SU-DHL-6 (cell line): ENCODE measurements around the gene RIC8B.

Experiments used
- H2AFZ ChIP-seq: fragments of 200-600 bp; sonication (generic); 2 replicates; pipeline ENCODE4 v1.6.1; 2014; ENCODE audit warnings: low read depth, mild to moderate bottlenecking, moderate library complexity, mixed read lengths, antibody characterized with exemption, low read length; ENCODE audit not compliant: severe bottlenecking
- H3F3A ChIP-seq: fragments of 200-600 bp; shearing (Covaris generic); 2 replicates; pipeline ENCODE4 v1.6.0; 2016; ENCODE audit warnings: antibody characterized with exemption, mild to moderate bottlenecking; ENCODE audit not compliant: insufficient read depth
- H3K27ac ChIP-seq: fragments of 200-600 bp; sonication (generic); 2 replicates; pipeline ENCODE4 v1.5.1; 2016; ENCODE audit warnings: low read depth, mild to moderate bottlenecking, low read length, moderate library complexity, mixed read lengths
- H3K27me3 ChIP-seq: fragments of 200-600 bp; sonication (generic), shearing (Covaris generic); 2 replicates; pipeline ENCODE4 v1.6.0; 2014; ENCODE audit warnings: mild to moderate bottlenecking, low read length
- H3K36me3 ChIP-seq: fragments of 200-600 bp; sonication (generic); 2 replicates; pipeline ENCODE4 v1.6.1; 2014; ENCODE audit warnings: mild to moderate bottlenecking, low read length, mixed read lengths
- H3K4me2 ChIP-seq: fragments of 300-600, 200-600 bp; shearing (Covaris generic), sonication (generic); 2 replicates; pipeline ENCODE4 v1.6.0; 2014; ENCODE audit warnings: low read length, low read depth, mild to moderate bottlenecking; ENCODE audit not compliant: poor library complexity, severe bottlenecking
- H3K4me3 ChIP-seq: fragments of 200-600 bp; sonication (generic); 2 replicates; pipeline ENCODE4 v1.5.1; 2014; ENCODE audit warnings: antibody characterized with exemption, low read length, mild to moderate bottlenecking, mixed read lengths; ENCODE audit not compliant: insufficient read depth, poor library complexity, severe bottlenecking
- H3K79me2 ChIP-seq: fragments of 200-600 bp; sonication (generic); 2 replicates; pipeline ENCODE4 v1.6.1; 2014; ENCODE audit warnings: mild to moderate bottlenecking, low read length, moderate library complexity; ENCODE audit not compliant: insufficient read depth
- H3K9ac ChIP-seq: fragments of 200-600 bp; sonication (generic); 2 replicates; pipeline ENCODE4 v1.7.0; 2014; ENCODE audit warnings: mild to moderate bottlenecking, low read length
- H3K9me2 ChIP-seq: fragments of 200-600 bp; sonication (generic); replicated peaks from 2 replicates; pipeline ENCODE4 v1.6.1; 2014; ENCODE audit warnings: low read length; ENCODE audit not compliant: insufficient read depth
- H3K9me3 ChIP-seq: fragments of 200-600 bp; sonication (generic); 2 replicates; pipeline ENCODE4 v1.6.1; 2014; ENCODE audit warnings: low read length, mixed read lengths; ENCODE audit not compliant: insufficient read depth
- H4K20me1 ChIP-seq: fragments of 200-600 bp; sonication (generic); 2 replicates; pipeline ENCODE4 v1.6.1; 2014; ENCODE audit warnings: low read depth, mild to moderate bottlenecking, antibody characterized with exemption, low read length, moderate library complexity, mixed read lengths
- EZH2phosphoT487 ChIP-seq: fragments of 200-600 bp; sonication (generic), shearing (Covaris generic); conservative IDR thresholded peaks from 2 replicates; pipeline ENCODE4 v1.6.1; 2018; ENCODE audit warnings: mild to moderate bottlenecking, antibody characterized with exemption, low read length, moderate library complexity, mixed read lengths
- TF ChIP-seq, protein P1 (sequence below): fragments of 200-600 bp; sonication (generic); IDR thresholded peaks from one replicate; pipeline ENCODE4 v1.5.1; 2017; ENCODE audit warnings: antibody characterized with exemption, mild to moderate bottlenecking, low read length, moderate library complexity; ENCODE audit not compliant: insufficient read depth, poor library complexity, severe bottlenecking

Gene RIC8B

DNA sequence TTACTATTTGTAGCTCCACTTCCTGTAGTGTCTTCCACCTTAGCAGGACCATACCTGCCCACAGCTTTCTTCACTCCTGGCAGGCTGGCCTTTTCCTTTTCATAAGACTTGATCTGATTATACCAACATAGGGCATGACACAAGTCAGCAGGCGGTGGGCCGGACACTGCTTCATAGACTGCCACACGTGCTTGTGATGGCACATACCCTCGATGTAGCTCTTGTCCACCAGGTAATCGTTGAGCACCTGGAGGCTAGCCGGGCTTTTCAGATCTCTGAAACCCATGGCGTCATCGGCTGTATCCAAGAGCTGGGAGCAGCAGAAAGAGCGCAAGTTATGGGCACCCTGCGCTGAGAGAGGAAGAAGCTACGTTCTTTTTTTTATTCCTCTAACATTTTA lies 127.6 kb downstream of the RIC8B start:
- H3K4me2 ChIP-seq: no peak overlapping the region
- no peaks in the 10 kb centered on the region for H3F3A ChIP-seq
- no peak overlapping the region for H2AFZ ChIP-seq
- H3K9ac ChIP-seq: no peak overlapping the region
- no peaks in the 10 kb centered on the region for H3K9me3 ChIP-seq
- no peaks in the 10 kb centered on the region for H3K36me3 ChIP-seq
- TF ChIP-seq EZH2phosphoT487: no peak
- TF ChIP-seq, protein P1, sequence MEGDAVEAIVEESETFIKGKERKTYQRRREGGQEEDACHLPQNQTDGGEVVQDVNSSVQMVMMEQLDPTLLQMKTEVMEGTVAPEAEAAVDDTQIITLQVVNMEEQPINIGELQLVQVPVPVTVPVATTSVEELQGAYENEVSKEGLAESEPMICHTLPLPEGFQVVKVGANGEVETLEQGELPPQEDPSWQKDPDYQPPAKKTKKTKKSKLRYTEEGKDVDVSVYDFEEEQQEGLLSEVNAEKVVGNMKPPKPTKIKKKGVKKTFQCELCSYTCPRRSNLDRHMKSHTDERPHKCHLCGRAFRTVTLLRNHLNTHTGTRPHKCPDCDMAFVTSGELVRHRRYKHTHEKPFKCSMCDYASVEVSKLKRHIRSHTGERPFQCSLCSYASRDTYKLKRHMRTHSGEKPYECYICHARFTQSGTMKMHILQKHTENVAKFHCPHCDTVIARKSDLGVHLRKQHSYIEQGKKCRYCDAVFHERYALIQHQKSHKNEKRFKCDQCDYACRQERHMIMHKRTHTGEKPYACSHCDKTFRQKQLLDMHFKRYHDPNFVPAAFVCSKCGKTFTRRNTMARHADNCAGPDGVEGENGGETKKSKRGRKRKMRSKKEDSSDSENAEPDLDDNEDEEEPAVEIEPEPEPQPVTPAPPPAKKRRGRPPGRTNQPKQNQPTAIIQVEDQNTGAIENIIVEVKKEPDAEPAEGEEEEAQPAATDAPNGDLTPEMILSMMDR: no peak
- no peaks in the 10 kb centered on the region for H3K27me3 ChIP-seq
- no peaks in the 10 kb centered on the region for H3K9me2 ChIP-seq
- H4K20me1 ChIP-seq: no peaks in the 10 kb centered on the region
- H3K4me3 ChIP-seq: no peak overlapping the region
- no peak overlapping the region for H3K27ac ChIP-seq
- H3K79me2 ChIP-seq: no peaks in the 10 kb centered on the region

DNA sequence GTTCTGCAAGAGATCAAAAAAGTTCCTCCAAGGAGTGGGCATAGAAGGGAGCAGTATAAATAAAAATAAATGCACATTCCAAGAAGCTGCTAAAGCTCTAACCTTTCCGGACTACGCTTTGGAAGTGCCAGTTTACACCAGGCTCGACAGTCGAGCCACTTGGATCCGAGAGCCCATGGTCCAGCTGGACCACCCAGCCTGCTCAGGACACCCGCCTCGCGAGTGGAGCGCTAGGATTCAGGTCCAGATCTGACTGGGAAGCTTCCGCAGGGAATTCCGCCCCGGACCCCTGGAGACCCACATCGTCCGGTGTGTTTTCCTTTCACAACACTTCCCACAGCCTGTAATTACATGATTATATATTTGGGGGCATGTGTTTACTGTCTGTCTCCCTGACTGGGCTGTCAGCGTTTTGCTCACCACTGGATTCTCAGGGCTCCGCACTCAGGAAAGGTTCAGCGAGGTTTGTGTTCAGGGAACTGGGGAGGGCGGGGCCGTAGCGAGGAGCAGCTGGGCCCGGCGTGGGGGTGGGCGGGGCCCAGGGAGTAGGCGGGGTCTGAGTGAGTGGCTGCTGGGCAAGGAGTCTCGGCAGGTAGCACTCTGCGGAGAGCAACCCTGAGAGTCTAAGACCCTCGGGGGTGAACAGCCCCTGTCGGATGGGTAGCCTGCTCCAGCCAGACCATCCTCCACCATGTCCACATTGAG lies 128.9 kb downstream of the RIC8B start:
- H3K27ac ChIP-seq: no peak overlapping the region
- H3K9me3 ChIP-seq: no peaks in the 10 kb centered on the region
- no peak for TF ChIP-seq EZH2phosphoT487
- TF ChIP-seq, protein P1: no peak
- no peaks in the 10 kb centered on the region for H4K20me1 ChIP-seq
- H3F3A ChIP-seq: no peaks in the 10 kb centered on the region
- H3K9me2 ChIP-seq: no peaks in the 10 kb centered on the region
- H3K79me2 ChIP-seq: no peaks in the 10 kb centered on the region
- no peak overlapping the region for H3K9ac ChIP-seq
- H3K4me2 ChIP-seq: no peak overlapping the region
- H3K27me3 ChIP-seq: no peaks in the 10 kb centered on the region
- no peak overlapping the region for H2AFZ ChIP-seq
- no peaks in the 10 kb centered on the region for H3K36me3 ChIP-seq
- no peak overlapping the region for H3K4me3 ChIP-seq

DNA sequence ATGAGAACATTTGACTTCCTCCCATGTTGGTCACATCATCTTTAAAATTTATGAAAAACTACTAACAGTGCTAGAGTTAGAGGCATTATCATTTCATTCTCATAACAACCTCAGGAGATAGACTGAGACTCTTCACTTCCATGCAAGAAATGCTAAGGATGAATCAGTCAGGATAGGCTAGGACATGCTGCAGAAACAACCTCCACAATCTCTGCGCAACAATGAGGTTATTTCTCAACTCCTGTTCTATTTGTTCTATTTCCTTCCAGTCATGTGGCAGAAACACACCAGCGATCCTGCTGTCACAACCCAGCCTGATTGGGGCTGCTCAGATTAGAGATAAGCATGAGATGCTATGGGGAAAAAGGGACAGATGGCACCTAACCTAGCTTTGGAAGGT lies 132.2 kb downstream of the RIC8B start:
- no peaks in the 10 kb centered on the region for H3K27me3 ChIP-seq
- TF ChIP-seq, protein P1: no peak
- no peak for TF ChIP-seq EZH2phosphoT487

More for the DNA sequence above, 132.2 kb downstream of the RIC8B start:
- Histone ChIP-seq H4K20me1 (no peaks in the 10 kb centered on the region), H3K9ac (no peak overlapping the region), H3K79me2 (no peaks in the 10 kb centered on the region), H3K9me3 (no peaks in the 10 kb centered on the region), H3K4me3 (no peak overlapping the region), H3K36me3 (no peaks in the 10 kb centered on the region), H3K9me2 (no peaks in the 10 kb centered on the region), H3K4me2 (no peak overlapping the region), H3K27ac (no peak overlapping the region), H3F3A (no peaks in the 10 kb centered on the region), H2AFZ (no peak overlapping the region)
